Hepatocyte (in vitro differentiated cells): ENCODE measurements around the gene SLC51A. TPM values are rescaled to one million over a fixed set of nuclear protein-coding genes. Genes with fewer than 3 reads are reported as not detected.

Experiments
- DNase-seq: peaks from one replicate; pipeline ENCODE4 v3.0.0-alpha.2; 2016; ENCODE audit warnings: low spot score
- H2AFZ ChIP-seq: fragments of 200-600 bp; sonication (generic); 2 replicates; pipeline ENCODE4 v1.6.0; 2016; ENCODE audit warnings: antibody characterized with exemption, mild to moderate bottlenecking
- H3K27ac ChIP-seq: fragments of 200-600 bp; sonication (generic); 2 replicates; pipeline ENCODE4 v1.5.1; 2016; ENCODE audit warnings: mild to moderate bottlenecking
- H3K27me3 ChIP-seq: fragments of 200-600 bp; sonication (generic); 2 replicates; pipeline ENCODE4 v1.6.1; 2016
- H3K36me3 ChIP-seq: fragments of 200-600 bp; sonication (generic); replicated peaks from 2 replicates; pipeline ENCODE4 v1.5.1; 2016; ENCODE audit warnings: low read depth; ENCODE audit not compliant: insufficient read depth
- H3K4me1 ChIP-seq: fragments of 200-600 bp; sonication (generic); 2 replicates; pipeline ENCODE4 v1.5.1; 2016; ENCODE audit warnings: mild to moderate bottlenecking, moderate library complexity; ENCODE audit not compliant: insufficient read depth
- H3K4me2 ChIP-seq: fragments of 200-600 bp; sonication (generic); 2 replicates; pipeline ENCODE4 v1.6.0; 2016
- H3K4me3 ChIP-seq: fragments of 200-600 bp; sonication (generic); 2 replicates; pipeline ENCODE4 v1.5.1; 2016; ENCODE audit warnings: mild to moderate bottlenecking
- H3K79me2 ChIP-seq: fragments of 200-600 bp; sonication (generic); 2 replicates; pipeline ENCODE4 v1.6.0; 2017; ENCODE audit warnings: mild to moderate bottlenecking
- H3K9me2 ChIP-seq: fragments of 200-600 bp; sonication (generic); replicated peaks from 2 replicates; pipeline ENCODE4 v1.6.0; 2017; ENCODE audit warnings: mild to moderate bottlenecking; ENCODE audit not compliant: insufficient read depth
- H3K9me3 ChIP-seq: fragments of 200-600 bp; sonication (generic); 2 replicates; pipeline ENCODE4 v1.5.1; 2016; ENCODE audit warnings: low read depth, mild to moderate bottlenecking
- H4K20me1 ChIP-seq: fragments of 200-600 bp; sonication (generic); 2 replicates; pipeline ENCODE4 v1.6.0; 2016; ENCODE audit warnings: mild to moderate bottlenecking; ENCODE audit not compliant: insufficient read depth, poor library complexity, severe bottlenecking
- EZH2 ChIP-seq: fragments of 200-600 bp; sonication (generic); IDR thresholded peaks from 2 replicates; pipeline ENCODE4 v1.6.1; 2016; ENCODE audit warnings: antibody characterized with exemption, mild to moderate bottlenecking, borderline replicate concordance
- EZH2phosphoT487 ChIP-seq: fragments of 200-600 bp; sonication (generic); IDR thresholded peaks from one replicate; pipeline ENCODE4 v1.6.1; 2018; ENCODE audit warnings: antibody characterized with exemption, mild to moderate bottlenecking, low read depth, moderate library complexity; ENCODE audit not compliant: unreplicated experiment, severe bottlenecking
- WGBS: methylation state at CpG from one replicate; pipeline ENCODE4 v1.1.6; 2016; ENCODE audit warnings: low lambda C conversion rate; ENCODE audit errors: missing lambda C conversion rate; 5-methylcytosine and 5-hydroxymethylcytosine counted together
- polyA plus RNA-seq: library from polyadenylated mRNA; unstranded; fragments of >200 nt; fragmentation: Nextera tagmentation; extraction: Ambion mirVana; gene quantifications from 2 replicates; pipeline ENCODE4 v1.2.1, GENCODE V29; 2016
- total RNA-seq: library from RNA; depleted of rRNA; stranded (reverse); fragments of >200 nt; gene quantifications from 2 replicates; pipeline ENCODE4 v1.2.3, GENCODE V29; 2014
- TF ChIP-seq, protein P1 (sequence below): fragments of 200-600 bp; sonication (generic); IDR thresholded peaks from 2 replicates; pipeline ENCODE4 v1.5.1; 2016; ENCODE audit warnings: antibody characterized with exemption, mild to moderate bottlenecking; ENCODE audit not compliant: poor library complexity

Gene SLC51A
- total and polyA plus RNA-seq, 2 experiments from 2014 or later, result 3.9 to 15.8 TPM

DNA sequence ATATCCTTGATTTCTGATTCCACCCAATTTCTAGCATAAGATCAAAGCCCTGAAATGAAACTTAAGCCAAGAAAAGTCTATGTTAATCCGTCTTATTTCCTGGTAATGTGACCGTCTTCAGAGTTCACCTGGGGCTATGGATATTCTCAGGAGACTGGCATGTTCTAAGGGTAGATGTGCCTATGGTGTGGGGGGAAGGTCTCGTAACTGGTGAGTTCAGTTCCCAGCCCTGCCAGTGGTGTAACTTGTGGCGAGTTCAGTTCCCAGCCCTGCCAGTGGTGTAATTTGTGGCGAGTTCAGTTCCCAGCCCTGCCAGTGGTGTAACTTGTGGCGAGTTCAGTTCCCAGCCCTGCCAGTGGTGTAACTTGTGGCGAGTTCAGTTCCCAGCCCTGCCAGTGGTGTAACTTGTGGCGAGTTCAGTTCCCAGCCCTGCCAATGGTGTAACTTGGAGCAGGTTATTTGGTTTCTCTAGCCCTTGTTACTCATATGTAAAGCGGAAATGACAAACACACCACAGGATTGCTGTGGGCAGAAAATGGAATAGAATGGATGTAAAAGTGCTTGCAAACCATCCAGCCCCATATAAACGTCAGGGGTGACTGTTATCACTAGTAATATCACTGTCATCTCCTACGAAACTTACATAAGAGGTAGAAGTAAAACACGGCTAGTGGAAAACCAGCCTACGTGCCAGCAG is 30.4 kb downstream of the SLC51A start:
- TF ChIP-seq EZH2phosphoT487 (no peak), EZH2 (no peak)
- TF ChIP-seq, protein P1, sequence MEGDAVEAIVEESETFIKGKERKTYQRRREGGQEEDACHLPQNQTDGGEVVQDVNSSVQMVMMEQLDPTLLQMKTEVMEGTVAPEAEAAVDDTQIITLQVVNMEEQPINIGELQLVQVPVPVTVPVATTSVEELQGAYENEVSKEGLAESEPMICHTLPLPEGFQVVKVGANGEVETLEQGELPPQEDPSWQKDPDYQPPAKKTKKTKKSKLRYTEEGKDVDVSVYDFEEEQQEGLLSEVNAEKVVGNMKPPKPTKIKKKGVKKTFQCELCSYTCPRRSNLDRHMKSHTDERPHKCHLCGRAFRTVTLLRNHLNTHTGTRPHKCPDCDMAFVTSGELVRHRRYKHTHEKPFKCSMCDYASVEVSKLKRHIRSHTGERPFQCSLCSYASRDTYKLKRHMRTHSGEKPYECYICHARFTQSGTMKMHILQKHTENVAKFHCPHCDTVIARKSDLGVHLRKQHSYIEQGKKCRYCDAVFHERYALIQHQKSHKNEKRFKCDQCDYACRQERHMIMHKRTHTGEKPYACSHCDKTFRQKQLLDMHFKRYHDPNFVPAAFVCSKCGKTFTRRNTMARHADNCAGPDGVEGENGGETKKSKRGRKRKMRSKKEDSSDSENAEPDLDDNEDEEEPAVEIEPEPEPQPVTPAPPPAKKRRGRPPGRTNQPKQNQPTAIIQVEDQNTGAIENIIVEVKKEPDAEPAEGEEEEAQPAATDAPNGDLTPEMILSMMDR, result no peak
- peaks cover 3% of the 10 kb centered on the region for H3K79me2 ChIP-seq
- H3K9me3 ChIP-seq, result no peaks in the 10 kb centered on the region
- no peak overlapping the region for H3K4me2 ChIP-seq
- H3K4me3 ChIP-seq, result no peak overlapping the region
- H3K36me3 ChIP-seq, result no peaks in the 10 kb centered on the region
- no peak overlapping the region for H2AFZ ChIP-seq
- 95% methylated on average over 13 of the region's 13 CpGs for WGBS
- no peaks in the 10 kb centered on the region for H3K27me3 ChIP-seq
- DNase-seq, result no peak
- H3K9me2 ChIP-seq, result no peaks in the 10 kb centered on the region
- no peak overlapping the region for H3K27ac ChIP-seq
- no peaks in the 10 kb centered on the region for H4K20me1 ChIP-seq
- H3K4me1 ChIP-seq, result no peaks in the 10 kb centered on the region

GRCh38 chr3:196251918-196252317 is 35.6 kb downstream of the SLC51A start:
- Histone ChIP-seq H4K20me1 (no peaks in the 10 kb centered on the region), H3K4me3 (no peak overlapping the region), H2AFZ (no peak overlapping the region), H3K4me2 (no peak overlapping the region), H3K27ac (no peak overlapping the region), H3K4me1 (no peaks in the 10 kb centered on the region), H3K36me3 (no peaks in the 10 kb centered on the region), H3K9me3 (no peaks in the 10 kb centered on the region), H3K9me2 (no peaks in the 10 kb centered on the region), H3K27me3 (no peaks in the 10 kb centered on the region), H3K79me2 (peaks cover 13% of the 10 kb centered on the region)
- no peak for DNase-seq
- TF ChIP-seq, protein P1, result no peak
- no peak for TF ChIP-seq EZH2
- no peak for TF ChIP-seq EZH2phosphoT487
- WGBS, result 100% methylated on average over 12 of the region's 16 CpGs

- Histone ChIP-seq H3K4me3 (no peak overlapping the region), H3K27ac (no peak overlapping the region), H3K27me3 (no peaks in the 10 kb centered on the region), H3K9me2 (no peaks in the 10 kb centered on the region), H3K36me3 (no peaks in the 10 kb centered on the region), H3K79me2 (peaks cover 16% of the 10 kb centered on the region), H3K9me3 (no peaks in the 10 kb centered on the region), H2AFZ (no peak overlapping the region), H3K4me2 (no peak overlapping the region), H4K20me1 (no peaks in the 10 kb centered on the region), H3K4me1 (no peaks in the 10 kb centered on the region)
- DNase-seq, result no peak
- no peak for TF ChIP-seq EZH2
- no peak for TF ChIP-seq EZH2phosphoT487
- TF ChIP-seq, protein P1, result no peak
- WGBS, result 81% methylated on average over 5 of the region's 5 CpGs
Observed at GRCh38 chr3:196254376-196255283, 38.3 kb downstream of the SLC51A start.
